GM19193 (cell line): Measurements from ENCODE around the gene CCDC174.

Source experiments
- POLR2A ChIP-seq: IDR thresholded peaks from 4 replicates; pipeline ENCODE4 v1.6.1; 2011; ENCODE audit not compliant: insufficient read depth, insufficient read length; ENCODE audit errors: extremely low read depth

CCDC174 gene

DNA sequence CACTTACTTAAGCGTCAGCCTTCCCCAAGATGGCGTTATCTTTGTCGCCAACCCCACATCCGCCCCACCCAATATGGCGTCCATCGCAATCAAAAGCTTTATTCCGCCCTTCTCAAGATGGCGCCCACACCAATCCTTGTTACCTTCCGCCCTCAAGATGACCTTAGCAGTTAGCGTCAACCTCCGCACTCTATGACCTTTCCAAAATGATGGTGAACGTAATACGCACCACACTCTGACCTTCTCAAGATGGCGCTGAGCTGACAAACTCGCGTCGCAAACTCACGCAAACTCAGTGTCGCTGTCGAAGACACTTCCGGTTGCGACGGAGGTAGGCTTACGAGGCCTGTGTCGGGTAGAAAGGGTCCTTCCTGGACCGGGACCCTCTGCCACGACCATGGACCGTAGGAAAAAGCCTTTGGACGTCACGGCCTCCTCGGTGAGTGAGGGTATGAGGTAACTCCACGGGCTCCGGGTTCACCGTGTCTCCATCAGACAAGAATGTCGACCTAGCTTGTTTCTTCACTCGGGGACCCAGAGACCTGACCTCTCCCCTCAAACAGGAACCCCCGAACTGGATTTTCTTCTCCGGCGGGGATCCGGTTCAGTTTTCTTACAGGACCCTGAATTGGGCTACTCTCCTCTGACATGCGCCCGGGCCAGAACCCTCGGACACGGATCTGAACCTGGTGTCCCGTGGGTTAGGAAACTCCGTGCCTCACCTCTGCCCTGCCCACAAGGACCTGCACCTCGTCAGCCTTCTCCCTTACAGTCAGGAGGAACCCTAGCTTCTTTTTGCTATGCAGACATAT is at the start of gene CCDC174:
Gene CCDC174 (plus strand): TSS at position 323 of the 812 bp plus-strand sequence. CDS start 75 bp downstream, at position 398.
- TF ChIP-seq POLR2A: peak; percentile 98

GRCh38 chr3:14602006-14602803 is 49.4 kb upstream of the CCDC174 start:
- TF ChIP-seq POLR2A: no peak

DNA sequence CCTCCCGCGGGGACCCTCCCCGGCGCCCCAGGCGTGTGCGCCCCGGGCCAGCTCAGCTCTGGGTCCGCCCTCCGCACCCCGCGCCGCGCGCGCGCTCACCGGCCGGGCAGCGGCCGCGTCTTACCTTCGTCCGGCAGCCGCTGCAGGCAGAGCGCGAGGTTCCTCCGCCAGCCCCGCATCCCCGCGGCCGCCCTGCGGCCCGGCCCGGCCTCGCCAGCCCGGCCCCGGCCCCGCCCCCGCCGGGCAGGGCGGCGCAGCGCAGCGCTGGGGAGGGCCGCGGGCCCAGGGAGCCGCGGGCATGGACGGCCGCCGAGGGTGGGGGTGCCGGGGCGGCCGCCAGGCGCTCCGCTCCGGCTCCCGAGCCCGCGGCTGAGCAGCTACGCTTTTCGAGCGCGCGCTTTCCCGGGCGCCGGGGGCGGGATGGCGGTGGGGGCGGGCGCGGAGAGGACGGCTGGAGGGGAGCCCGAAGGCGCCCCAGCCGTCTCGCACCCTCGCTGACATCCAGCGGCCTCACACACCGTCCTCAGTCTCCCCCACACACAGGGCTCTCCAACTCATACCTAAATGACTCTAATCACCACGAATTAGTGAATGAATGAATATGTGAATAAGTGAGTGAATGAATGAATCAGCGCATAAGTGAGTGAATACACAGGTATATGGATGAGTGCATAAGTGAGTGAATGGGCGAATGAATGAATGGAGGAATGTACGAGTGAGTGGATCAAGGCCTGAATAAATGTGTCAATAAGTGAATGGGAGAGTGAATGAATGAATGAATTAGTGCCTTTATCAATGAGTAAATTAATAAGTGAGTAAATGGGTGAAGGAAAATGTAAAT is 48.5 kb upstream of the CCDC174 start:
- TF ChIP-seq POLR2A: no peak

GRCh38 chr3:14605067-14605466 is 46.5 kb upstream of the CCDC174 start:
- TF ChIP-seq POLR2A: no peak

GRCh38 chr3:14605744-14606143 is 45.8 kb upstream of the CCDC174 start:
- TF ChIP-seq POLR2A: no peak

DNA sequence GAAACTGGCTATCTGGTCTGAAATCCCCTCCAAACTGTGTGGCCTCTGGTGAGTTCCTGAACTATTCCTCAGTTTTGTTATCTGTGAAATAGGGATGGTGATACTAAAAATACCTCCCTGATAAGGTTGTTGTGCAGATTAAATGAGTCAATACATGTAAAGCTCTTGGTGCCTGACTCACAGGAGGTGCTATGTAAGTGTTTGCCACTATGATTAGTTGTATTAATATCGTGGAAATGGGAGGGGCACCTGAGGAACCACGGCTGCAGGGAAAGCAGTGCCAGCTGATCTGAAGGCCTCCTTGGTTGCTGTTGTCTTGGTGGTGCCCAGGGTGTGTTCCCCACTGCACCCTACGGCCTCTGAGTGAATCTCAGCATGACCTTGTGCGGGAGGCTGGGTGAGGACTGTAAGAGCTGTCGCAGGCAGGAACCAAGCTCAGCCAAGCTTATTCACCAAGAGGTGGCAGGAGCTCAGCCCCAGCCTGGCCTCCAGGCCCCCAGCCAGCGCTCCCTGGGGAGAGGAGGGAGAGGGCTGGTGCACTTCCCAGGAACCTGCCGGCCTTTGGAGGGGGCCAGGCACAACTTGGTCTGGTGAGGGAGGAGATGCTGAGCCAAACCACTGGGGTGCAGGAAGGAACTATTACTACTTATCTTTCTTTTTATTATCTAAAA is 44.8 kb upstream of the CCDC174 start:
- no peak for TF ChIP-seq POLR2A

- TF ChIP-seq POLR2A: no peak
These were observed 43.3 kb upstream of the CCDC174 start for GRCh38 chr3:14608298-14608697.

GRCh38 chr3:14609506-14609905 is 42.1 kb upstream of the CCDC174 start:
- TF ChIP-seq POLR2A: no peak

DNA sequence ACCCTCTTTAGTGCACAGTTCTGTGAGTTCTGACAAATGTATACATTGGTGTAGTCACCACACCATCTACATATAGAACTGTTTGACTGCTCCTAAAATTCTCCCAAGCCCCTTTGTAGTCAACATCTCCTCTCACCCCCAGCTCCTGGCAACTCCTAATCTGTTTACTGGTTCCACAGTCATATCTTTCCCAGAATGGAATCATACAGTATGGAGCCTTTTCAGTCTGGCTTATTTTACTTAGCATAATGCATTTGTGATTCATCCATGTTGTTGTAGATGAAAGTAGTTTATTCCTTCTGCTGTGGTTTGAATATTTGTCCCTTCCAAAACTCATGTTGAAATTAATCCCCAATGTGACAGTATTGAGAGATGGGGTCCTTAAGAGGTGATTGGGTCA is 41.6 kb upstream of the CCDC174 start:
- no peak for TF ChIP-seq POLR2A

- no peak for TF ChIP-seq POLR2A
These were observed 37.4 kb upstream of the CCDC174 start for GRCh38 chr3:14614189-14614588.

DNA sequence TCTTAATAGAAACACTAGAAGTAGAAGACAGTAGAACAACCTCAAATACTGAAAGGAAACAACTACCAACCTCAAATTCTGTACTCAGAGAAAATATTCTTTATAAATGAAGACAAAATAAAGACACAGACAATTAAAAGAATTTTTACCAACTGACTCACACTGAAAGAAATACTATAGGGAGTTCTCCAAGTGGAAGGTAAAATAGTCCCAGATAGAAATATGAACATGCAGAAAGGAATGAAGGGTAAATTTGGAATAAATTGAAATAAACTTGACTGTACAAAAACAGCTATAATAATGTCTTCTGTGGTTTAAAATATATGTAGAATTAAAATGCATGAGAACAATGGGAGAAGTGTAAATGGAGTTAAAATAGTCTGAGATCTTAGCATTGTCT is 36.7 kb upstream of the CCDC174 start:
- TF ChIP-seq POLR2A: no peak

GRCh38 chr3:14616606-14617507 is 34.7 kb upstream of the CCDC174 start:
- no peak for TF ChIP-seq POLR2A

- TF ChIP-seq POLR2A: no peak
These were observed 34.0 kb upstream of the CCDC174 start for GRCh38 chr3:14617508-14618023.

DNA sequence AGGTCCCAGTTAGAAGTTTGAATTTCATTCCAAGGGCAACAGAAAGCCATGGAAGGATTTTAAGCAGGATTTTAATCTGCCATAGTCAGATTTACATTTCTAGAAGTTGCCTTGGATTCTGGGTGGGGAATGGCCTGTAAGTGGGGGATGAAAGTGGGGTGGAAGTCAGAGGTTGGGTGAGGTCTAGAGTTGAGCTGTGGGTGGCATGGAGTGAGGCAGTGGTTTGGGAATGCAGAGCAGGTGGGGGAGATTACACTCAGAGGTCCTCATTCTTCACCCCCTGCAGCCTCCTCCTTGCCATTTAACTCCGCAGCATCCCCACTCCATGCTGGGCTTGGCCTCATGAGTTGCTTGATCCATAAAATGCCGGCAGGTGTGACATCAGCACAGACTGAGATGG is 32.0 kb upstream of the CCDC174 start:
- TF ChIP-seq POLR2A: no peak

- no peak for TF ChIP-seq POLR2A
These were observed 31.1 kb upstream of the CCDC174 start for GRCh38 chr3:14620512-14620911.
